Left renal pelvis (tissue), 4 donors: ENCODE data around the gene TK1. TPM values are rescaled to one million over a fixed set of nuclear protein-coding genes. Genes with fewer than 3 reads are reported as not detected.

Source experiments
- DNase-seq, 4 donors: peaks; one replicate each; pipeline ENCODE4 v3.0.0-alpha.2; 2013; ENCODE audit warnings: low read depth in 4 of 4, low spot score in 3 of 4
- polyA plus RNA-seq, 4 donors: library from polyadenylated mRNA; unstranded; fragments of 120-200 nt; gene quantifications; one replicate each; pipeline ENCODE4 v1.2.1, GENCODE V29; 2013; ENCODE audit not compliant: insufficient read length in 4 of 4

TK1 gene
- polyA plus RNA-seq, 4 donors: 21.1 to 37.3 (median 25.9) TPM

- DNase-seq: no peak
Observed at GRCh38 chr17:78223061-78223460, 36.2 kb upstream of the TK1 start.

DNA sequence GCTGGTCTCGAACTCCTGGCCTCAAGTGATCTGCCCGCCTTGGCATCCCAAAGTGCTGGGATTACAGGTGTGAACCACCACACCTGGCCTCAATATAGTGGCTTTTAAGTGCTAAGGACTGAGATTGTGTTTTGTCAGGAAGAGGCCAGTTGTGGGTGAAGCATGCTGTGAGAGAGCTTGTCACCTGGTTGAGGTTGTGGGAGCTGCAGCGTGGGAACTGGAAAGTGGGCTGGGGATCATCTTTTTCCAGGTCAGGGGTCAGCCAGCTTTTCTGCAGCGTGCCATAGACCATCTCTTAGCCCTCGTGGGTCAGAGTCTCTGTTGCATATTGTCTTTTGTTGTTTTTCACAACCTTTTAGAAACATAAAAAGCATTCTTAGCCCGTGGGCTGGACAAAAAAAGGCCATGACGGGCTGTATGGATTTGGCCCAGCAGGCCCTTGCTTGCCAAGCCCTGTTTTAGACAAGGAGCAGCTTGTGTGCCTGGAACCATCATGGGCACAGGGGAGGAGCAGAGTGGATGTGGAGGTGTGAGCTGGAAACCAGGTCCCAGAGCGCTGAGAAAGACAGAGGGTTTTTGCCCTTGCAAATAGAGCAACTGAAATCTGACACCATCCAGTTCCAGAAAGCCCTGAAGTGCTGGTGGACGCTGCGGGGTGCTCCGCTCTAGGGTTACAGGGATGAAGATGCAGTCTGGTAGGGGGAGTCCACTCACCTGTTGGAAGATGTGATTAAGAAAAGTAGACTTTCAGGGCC lies 32.7 kb upstream of the TK1 start:
- DNase-seq: no peak

DNA sequence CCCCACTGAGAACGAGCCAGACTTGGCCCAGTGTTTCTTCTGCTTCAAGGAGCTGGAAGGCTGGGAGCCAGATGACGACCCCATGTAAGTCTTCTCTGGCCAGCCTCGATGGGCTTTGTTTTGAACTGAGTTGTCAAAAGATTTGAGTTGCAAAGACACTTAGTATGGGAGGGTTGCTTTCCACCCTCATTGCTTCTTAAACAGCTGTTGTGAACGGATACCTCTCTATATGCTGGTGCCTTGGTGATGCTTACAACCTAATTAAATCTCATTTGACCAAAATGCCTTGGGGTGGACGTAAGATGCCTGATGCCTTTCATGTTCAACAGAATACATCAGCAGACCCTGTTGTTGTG lies 27.8 kb upstream of the TK1 start:
- DNase-seq: no peak

DNA sequence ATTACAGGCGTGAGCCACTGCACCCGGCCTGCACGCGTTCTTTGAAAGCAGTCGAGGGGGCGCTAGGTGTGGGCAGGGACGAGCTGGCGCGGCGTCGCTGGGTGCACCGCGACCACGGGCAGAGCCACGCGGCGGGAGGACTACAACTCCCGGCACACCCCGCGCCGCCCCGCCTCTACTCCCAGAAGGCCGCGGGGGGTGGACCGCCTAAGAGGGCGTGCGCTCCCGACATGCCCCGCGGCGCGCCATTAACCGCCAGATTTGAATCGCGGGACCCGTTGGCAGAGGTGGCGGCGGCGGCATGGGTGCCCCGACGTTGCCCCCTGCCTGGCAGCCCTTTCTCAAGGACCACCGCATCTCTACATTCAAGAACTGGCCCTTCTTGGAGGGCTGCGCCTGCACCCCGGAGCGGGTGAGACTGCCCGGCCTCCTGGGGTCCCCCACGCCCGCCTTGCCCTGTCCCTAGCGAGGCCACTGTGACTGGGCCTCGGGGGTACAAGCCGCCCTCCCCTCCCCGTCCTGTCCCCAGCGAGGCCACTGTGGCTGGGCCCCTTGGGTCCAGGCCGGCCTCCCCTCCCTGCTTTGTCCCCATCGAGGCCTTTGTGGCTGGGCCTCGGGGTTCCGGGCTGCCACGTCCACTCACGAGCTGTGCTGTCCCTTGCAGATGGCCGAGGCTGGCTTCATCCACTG lies 27.3 kb upstream of the TK1 start, which contains the start of gene BIRC5:
Gene BIRC5 (plus strand): TSS at position 238 of the 690 bp plus-strand sequence. CDS start 64 bp downstream, at position 302.
- DNase-seq: peak; percentile 53 to 75 (median 72)

DNA sequence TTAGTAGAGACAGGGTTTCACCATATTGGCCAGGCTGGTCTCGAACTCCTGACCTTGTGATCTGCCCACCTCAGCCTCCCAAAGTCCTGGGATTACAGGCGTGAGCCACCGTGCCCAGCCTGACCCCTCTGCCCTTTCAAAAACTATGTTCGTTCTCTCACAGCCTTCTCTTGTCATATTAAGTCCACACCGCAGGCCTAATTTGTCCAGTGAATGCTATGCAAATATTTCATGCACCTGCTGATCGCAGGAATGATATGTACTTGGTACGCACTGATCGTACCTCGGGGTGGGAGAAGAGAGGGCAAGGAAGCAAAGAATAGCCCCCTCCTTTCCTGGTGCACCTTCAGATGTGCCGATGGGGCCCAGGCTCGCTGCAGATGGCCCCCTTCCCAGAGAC lies 24.2 kb upstream of the TK1 start:
- DNase-seq: no peak

DNA sequence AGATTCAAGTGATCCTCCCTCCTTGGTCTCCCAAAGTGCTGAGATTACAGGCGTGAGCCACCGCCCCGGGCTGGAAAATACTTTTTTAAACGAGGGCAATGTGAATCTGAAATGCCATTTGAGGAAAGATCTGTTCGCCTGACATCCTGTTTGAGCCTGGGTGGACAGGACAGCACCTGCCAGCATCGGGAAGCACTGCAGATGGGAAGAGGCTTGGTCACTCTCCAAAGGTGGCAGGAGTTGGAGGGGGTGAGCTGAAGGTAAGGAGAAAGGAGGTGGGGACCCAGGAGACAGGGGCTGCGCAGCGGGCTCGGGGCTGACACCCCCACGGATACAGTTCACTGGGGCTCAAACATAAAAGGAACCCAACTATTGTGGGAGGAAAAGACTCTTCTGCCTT lies 23.3 kb upstream of the TK1 start:
- DNase-seq: no peak

- DNase-seq: no peak
Observed at GRCh38 chr17:78208486-78208885, 21.6 kb upstream of the TK1 start.

DNA sequence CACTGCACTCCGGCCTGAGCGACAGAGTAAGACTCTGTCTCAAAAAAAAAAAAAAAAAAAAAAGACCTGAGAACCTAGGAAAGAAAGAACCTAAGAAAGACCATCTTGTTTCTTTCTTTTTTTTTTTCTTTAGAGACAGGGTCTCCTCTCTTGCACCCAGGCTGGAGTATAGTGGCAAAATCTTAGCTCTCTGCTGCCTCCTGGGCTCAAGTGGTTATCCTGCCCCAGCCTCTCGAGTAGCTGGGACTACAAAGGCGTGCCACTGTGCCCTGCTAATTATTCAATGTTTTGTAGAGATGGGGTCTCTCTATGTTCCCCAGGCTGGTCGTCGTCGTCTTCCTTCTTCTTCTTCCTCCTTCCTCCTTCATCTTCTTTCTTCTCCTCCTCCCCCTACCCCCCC lies 19.4 kb upstream of the TK1 start:
- DNase-seq: no peak

DNA sequence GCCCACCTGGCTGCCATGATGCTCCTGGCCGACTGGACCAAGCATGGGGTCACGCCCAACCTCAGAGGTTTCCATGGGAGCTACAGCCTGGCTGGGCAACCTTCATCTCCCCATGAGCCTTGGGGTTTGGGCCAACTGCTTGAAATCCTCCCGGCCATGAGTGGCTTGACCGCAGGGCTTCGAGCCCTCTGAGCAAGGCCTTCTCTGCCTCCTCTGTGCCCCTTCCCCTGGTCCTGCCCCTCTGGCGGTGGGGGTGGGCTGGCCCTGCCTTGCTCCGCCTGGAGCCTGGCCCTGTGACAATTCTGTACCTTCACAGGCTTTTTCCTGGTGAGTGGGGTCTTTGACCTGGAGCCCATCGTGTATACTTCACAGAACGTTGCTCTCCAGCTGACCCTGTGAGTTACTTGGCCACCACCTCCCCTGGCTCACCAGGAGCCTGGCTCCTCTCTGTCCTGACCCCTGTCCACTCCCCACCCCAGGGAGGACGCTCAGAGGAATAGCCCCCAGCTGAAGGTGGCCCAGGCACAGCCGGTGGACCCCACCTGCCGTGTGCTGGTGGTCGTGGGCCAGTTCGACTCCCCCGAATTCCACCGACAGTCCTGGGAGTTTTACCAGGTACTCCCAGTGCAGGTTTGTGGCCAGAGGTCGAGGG lies 18.4 kb upstream of the TK1 start:
- DNase-seq: no peak

DNA sequence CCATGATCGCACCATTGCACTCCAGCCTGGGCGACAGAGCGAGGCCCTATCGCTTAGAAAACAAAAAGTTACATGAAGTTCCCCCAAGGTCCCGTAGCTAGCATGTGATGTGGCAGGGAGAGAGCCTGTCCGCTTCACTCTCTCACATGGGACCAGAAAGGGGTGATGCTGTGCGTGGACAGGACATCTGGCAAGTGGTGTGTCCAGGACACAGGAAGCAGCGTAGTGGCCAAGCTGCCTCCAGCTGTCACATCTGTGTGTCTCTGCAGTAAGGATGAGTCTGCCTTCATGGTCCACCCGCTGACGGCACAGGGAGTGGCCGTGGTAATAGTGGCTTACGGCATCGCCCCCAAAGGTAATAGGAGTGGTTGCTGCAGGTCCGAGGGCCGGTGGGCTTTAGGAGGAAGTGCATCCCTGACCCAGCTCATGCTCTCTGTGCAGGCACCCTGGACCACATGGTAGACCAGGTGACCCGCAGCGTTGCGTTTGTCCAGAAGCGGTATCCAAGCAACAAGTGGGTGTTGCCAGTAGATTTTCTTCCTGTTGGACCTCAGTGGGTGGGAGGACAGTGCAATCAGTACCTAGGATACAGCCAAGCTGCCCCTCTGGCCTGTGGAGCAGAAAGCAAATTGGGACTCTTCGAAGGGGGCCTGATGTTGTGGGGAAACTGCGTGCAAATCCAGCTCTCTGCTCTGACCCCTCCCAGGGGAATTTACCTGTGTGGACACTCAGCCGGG lies 17.7 kb upstream of the TK1 start:
- DNase-seq: no peak

DNA sequence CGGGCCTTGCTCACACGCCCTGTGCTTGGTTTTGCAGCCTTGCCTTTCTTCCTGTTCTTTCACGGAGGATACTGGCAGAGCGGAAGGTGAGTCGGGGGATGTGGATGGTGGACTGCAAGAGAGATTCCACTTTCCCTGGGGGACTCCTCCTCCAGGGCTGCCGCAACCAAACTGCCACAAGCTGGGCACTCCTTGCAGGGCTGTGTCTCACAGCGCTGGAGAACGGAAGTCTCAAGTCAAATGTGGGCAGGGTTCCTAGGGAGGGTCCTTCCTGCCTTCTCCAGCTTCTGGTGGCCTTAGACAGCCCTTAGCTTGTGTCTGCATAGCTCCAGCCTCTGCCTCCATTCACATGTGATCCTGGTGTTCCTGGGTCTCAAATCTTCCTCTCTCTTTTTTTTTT lies 15.8 kb upstream of the TK1 start:
- no peak for DNase-seq

- no peak for DNase-seq
Observed at GRCh38 chr17:78200451-78200850, 13.6 kb upstream of the TK1 start.

DNA sequence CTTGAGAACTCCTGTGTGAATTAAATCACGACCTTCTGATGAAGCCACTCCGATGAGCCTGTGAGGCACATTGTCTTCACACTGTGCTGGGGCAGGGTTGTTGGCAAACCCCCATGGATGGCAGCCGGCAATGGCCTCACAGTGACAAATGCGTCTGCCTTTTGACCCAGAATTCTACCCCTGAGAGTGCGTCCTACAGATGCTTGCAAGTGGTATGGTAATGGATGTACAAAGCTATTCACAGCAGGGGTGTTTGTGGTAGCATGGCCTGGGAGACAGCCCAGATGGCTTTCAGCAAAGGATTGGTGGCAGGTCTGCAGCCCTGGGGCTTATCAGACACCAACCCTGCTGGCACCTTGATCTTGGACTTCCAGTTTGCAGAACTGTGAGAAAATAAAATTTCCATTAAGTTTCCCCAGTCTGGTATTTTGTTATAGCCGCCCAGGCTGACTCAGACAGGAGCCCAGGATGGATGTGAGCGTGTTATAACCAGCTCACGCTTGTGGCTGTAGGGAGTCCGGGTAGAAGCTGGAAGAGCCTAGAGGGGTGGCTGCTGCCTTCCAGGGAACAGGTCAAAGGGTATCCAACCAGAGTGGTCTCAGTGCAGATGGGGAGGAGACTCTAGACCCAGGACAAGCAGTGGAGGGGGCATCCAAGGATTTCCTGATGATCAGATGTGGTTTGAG lies 10.4 kb upstream of the TK1 start:
- DNase-seq: no peak

DNA sequence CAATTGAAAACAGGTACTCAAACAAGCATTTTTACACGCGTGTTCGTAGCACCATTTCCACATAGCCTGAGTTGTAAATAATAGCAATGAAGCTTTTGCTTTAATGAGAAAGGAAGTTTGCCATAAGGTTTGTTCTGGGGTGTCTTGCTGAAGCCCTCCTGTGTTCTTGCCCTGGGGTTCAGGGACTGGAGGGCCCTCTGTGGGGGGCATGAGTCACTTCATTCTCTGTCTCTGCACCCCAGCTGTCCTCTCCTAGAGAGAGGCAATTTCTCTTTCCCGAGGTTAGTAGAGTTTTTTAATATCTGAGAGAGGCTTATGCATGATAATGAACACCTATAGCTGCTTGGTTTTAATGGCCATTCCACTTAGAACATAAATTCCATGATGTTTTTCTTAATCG lies 9.9 kb upstream of the TK1 start:
- DNase-seq: no peak

DNA sequence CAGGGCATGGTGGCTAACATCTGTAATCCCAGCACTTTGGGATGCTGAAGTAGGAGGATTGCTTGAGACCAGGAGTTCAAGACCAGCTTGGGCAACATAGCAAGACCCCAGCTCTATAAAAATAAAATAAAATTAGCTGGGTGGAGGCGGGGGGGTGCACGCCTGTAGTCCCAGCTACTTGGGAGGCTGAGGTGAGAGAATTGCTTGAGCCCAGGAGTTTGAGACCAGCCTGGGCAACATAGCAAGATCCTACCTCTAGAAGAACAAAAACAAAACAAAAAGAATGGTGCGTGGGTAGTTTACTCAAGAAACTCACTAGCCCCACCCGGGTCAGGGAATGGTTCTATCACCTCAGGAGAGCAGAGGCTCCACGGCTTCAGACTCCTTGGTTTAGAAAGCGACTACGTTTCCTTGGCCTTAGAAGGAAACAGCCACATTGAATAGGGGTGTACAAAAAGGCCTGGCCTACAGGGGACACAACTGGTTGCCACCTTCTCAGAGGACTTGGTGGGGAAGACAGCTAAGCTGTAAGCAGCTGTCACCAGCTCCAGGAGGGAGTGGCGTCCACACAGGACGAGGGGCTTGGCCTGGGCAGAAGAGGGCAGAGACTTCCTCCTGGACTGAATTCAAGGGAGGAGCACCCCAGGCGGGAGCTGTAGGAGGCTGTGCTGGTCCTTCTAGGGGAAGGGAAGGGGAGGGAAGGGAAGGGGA lies 716 bp downstream of the TK1 start:
- no peak for DNase-seq

DNA sequence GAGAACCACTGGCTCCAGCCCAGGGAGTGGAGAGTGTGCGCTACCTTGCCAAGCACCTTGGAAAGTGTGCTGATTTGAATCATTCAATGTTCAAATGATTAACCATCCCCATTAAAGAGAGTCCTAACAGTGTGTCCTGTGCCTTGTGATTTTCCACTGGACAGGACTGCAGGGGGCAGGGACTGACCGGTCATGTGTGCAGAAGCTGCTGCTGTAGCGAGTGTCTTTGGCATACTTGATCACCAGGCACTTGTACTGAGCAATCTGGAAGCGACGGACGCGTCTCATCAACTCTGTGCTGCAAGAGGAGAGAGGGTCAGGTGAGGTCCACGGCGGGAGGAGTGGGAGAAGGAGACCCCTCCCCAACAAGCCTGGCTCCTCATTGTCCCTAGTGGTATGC lies 2.0 kb downstream of the TK1 start:
- no peak for DNase-seq

DNA sequence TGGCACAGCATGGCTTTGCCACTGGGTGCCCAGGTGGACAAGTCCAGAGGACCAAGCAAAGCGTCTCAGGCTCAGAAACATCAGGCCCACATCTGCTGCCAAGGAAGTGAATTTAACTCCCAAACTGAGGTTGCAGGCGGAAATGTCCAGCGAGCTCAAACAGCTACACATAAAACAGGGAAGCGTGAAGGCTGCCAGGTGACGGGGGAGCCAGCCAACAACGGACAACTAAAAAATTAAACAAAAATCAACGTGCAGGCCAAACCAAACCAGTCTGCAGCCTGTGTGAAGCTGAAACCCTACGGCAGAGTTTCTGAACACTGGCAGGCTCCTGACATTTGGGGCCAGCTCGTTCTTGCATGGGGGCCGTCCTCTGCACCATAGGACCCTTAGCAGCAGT lies 2.5 kb downstream of the TK1 start:
- no peak for DNase-seq

GRCh38 chr17:78183916-78184315 lies 2.9 kb downstream of the TK1 start:
- no peak for DNase-seq

- no peak for DNase-seq
Observed at GRCh38 chr17:78182504-78182903, 4.3 kb downstream of the TK1 start.

DNA sequence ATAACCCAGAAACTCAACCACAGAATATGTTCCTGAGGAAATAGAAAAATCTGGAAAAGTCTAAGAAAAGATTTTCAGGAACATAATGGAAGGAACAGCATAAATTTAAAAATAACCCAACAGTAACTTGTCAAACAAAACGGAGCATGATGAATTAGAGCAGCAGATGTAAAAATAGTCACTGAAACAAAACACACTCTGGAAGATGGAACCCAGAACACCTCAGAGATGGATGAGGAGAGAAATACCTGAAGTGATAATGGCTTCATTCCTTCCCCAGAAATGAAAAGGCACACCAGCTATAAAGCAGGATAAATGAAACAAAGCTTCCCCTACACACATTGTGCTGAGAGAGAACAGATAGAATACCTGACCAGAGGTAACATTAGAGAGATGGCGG lies 6.3 kb downstream of the TK1 start:
- DNase-seq: no peak
